Lower leg skin (tissue), 3 donors: Measurements from ENCODE around the gene SGSH.

Experiments
- CTCF ChIP-seq, 3 donors: fragments of 450-650 bp; IDR thresholded peaks; one replicate each; pipeline ENCODE4 v1.5.1; 2016; ENCODE audit warnings: antibody characterized with exemption in 3 of 3, mild to moderate bottlenecking in 3 of 3, moderate library complexity in 2 of 3
- POLR2A ChIP-seq, 2 donors: fragments of 450-650 bp; IDR thresholded peaks; one replicate each; pipeline ENCODE4 v1.6.1; 2016 to 2017; ENCODE audit warnings: antibody characterized with exemption in 2 of 2, mild to moderate bottlenecking in 1 of 2, moderate library complexity in 1 of 2

- TF ChIP-seq CTCF (IDR thresholded peaks at IDR 0.05) (no peak), POLR2A (IDR thresholded peaks at IDR 0.05) (no peak)
Measured at GRCh38 chr17:80214878-80215210, 5.3 kb downstream of the SGSH start.
